22Rv1 (cell line): ENCODE data around the gene FAAP100.

ENCODE experiments used
- CTCF ChIP-seq: fragments of 450-650 bp; IDR thresholded peaks from 2 replicates; pipeline ENCODE4 v1.5.1; 2017; ENCODE audit warnings: mild to moderate bottlenecking
- ZFX ChIP-seq: fragments of 450-650 bp; IDR thresholded peaks from 2 replicates; pipeline ENCODE4 v1.6.1; 2017; ENCODE audit warnings: antibody characterized with exemption, borderline replicate concordance

- TF ChIP-seq CTCF (no peak), ZFX (no peak)
These were observed 16.3 kb upstream of the FAAP100 start for GRCh38 chr17:81568416-81568815.
